Endodermal cell (in vitro differentiated cells): Measurements from ENCODE around the gene UNC5B. TPM values are rescaled to one million over a fixed set of nuclear protein-coding genes. Genes with fewer than 3 reads are reported as not detected.
A peak's percentile ranks its signal among the peaks of the same experiment; 100 is the strongest.

Source experiments
- DNase-seq: peaks from one replicate; pipeline ENCODE4 v3.0.0-alpha.2; 2017
- H3K27ac ChIP-seq: 2 replicates; pipeline ENCODE4 v1.5.1; 2013; ENCODE audit warnings: mild to moderate bottlenecking, low read depth, low read length, moderate library complexity
- H3K27me3 ChIP-seq: 2 replicates; pipeline ENCODE4 v1.6.1; 2013; ENCODE audit warnings: mild to moderate bottlenecking, low read length, moderate library complexity; ENCODE audit not compliant: insufficient read depth, control insufficient read depth, poor library complexity, severe bottlenecking
- H3K36me3 ChIP-seq: 2 replicates; pipeline ENCODE4 v1.7.0; 2013; ENCODE audit warnings: mild to moderate bottlenecking, low read length, moderate library complexity; ENCODE audit not compliant: control insufficient read depth, insufficient read depth
- H3K4me1 ChIP-seq: one replicate; pipeline ENCODE4 v1.7.0; 2013; ENCODE audit warnings: low read length; ENCODE audit not compliant: control insufficient read depth, insufficient read depth
- H3K4me3 ChIP-seq: 2 replicates; pipeline ENCODE4 v1.5.1; 2013; ENCODE audit warnings: mild to moderate bottlenecking, low read length, moderate library complexity
- H3K9ac ChIP-seq: 2 replicates; pipeline ENCODE4 v1.6.1; 2013; ENCODE audit warnings: mild to moderate bottlenecking, low read length, moderate library complexity; ENCODE audit not compliant: poor library complexity, severe bottlenecking; ENCODE audit errors: extremely low read depth
- H3K9me3 ChIP-seq: 2 replicates; pipeline ENCODE4 v1.6.1; 2013; ENCODE audit warnings: mild to moderate bottlenecking, low read length, moderate library complexity; ENCODE audit not compliant: control insufficient read depth
- H3K27ac Mint-ChIP-seq: 2 replicates; pipeline ENCODE4 v1.8.0; 2020; ENCODE audit warnings: mixed read lengths
- H3K27me3 Mint-ChIP-seq: 2 replicates; pipeline ENCODE4 v1.8.0; 2021; ENCODE audit warnings: mild to moderate bottlenecking, mixed read lengths; ENCODE audit not compliant: insufficient read depth
- H3K36me3 Mint-ChIP-seq: 2 replicates; pipeline ENCODE4 v1.8.0; 2020; ENCODE audit warnings: low read depth, mixed read lengths
- H3K4me1 Mint-ChIP-seq: 2 replicates; pipeline ENCODE4 v1.8.0; 2020; ENCODE audit warnings: mixed read lengths
- H3K4me3 Mint-ChIP-seq: 2 replicates; pipeline ENCODE4 v1.8.0; 2020; ENCODE audit warnings: mild to moderate bottlenecking, moderate library complexity, mixed read lengths
- H3K9me3 Mint-ChIP-seq: 2 replicates; pipeline ENCODE4 v1.8.0; 2020; ENCODE audit warnings: mild to moderate bottlenecking, mixed read lengths
- WGBS, 2 experiments: methylation state at CpG; one replicate each; pipeline versions ENCODE4 v1.1.5 to v1.1.7; 2013; ENCODE audit warnings: missing lambda C conversion rate in 2 of 2, mixed read lengths in 1 of 2; ENCODE audit not compliant: insufficient coverage in 1 of 2, insufficient read length in 1 of 2; 5-methylcytosine and 5-hydroxymethylcytosine counted together
- total RNA-seq, 2 donors: library from RNA; stranded (reverse); fragmentation: NEBNext Ultra II Directional in 1 of 2; extraction: Animal tissue kit (Norgen Biotek cat#: 25700) in 1 of 2; gene quantifications; 2 replicates in 1 of 2; 3 replicates in 1 of 2; pipeline ENCODE4 v1.2.1, GENCODE V29; 2021
- TF ChIP-seq, protein P1 (sequence below): fragments of 200-600 bp; sonication (generic); conservative IDR thresholded peaks from 2 replicates; pipeline ENCODE4 v1.5.0; 2021; ENCODE audit warnings: antibody characterized with exemption, mild to moderate bottlenecking

The UNC5B gene
- total RNA-seq, 2 donors from 2014 or later, result 9.7 to 14.5 TPM

DNA sequence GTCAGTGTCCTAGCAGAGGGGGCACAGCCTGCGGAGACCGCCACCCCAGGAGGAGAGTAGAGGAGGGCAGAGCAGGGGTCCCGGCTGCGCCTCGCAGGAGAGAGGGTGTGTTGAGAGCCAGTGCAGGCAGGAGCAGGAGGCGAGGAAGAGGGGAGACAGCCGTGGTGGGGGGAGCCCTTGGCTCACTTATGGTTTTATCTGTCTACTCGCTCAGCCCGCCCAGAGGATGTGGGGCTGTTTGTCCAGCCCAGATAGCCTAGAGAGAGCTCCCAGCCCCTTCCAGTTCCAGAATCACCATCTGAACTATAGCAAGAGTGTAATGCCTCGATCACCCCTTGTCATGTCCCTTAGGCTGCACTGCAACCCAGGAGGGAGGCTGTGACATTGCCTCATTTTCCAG, 133.3 kb downstream of the UNC5B start:
- Histone ChIP-seq H3K9ac (no peak overlapping the region), H3K27me3 (no peaks in the 10 kb centered on the region), H3K4me3 (no peak overlapping the region), H3K27ac (peak overlapping the region; percentile 66), H3K36me3 (no peaks in the 10 kb centered on the region), H3K9me3 (no peaks in the 10 kb centered on the region), H3K4me1 (no peaks in the 10 kb centered on the region)
- peaks cover 11% of the 10 kb centered on the region for H3K36me3 Mint-ChIP-seq
- no peak overlapping the region for H3K4me3 Mint-ChIP-seq
- H3K9me3 Mint-ChIP-seq, result no peaks in the 10 kb centered on the region
- H3K4me1 Mint-ChIP-seq, result peaks cover 17% of the 10 kb centered on the region
- H3K27me3 Mint-ChIP-seq, result no peaks in the 10 kb centered on the region
- peak overlapping the region; percentile 70 for H3K27ac Mint-ChIP-seq
- TF ChIP-seq, protein P1, sequence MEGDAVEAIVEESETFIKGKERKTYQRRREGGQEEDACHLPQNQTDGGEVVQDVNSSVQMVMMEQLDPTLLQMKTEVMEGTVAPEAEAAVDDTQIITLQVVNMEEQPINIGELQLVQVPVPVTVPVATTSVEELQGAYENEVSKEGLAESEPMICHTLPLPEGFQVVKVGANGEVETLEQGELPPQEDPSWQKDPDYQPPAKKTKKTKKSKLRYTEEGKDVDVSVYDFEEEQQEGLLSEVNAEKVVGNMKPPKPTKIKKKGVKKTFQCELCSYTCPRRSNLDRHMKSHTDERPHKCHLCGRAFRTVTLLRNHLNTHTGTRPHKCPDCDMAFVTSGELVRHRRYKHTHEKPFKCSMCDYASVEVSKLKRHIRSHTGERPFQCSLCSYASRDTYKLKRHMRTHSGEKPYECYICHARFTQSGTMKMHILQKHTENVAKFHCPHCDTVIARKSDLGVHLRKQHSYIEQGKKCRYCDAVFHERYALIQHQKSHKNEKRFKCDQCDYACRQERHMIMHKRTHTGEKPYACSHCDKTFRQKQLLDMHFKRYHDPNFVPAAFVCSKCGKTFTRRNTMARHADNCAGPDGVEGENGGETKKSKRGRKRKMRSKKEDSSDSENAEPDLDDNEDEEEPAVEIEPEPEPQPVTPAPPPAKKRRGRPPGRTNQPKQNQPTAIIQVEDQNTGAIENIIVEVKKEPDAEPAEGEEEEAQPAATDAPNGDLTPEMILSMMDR, result no peak
- WGBS, 2 experiments, result 84 to 93% methylated on average over 5 to 10 of the region's 10 CpGs
- DNase-seq, result no peak

GRCh38 chr10:71346731-71347130, 134.4 kb downstream of the UNC5B start:
- TF ChIP-seq, protein P1, result no peak
- Mint-ChIP-seq H3K4me3 (no peak overlapping the region), H3K9me3 (no peaks in the 10 kb centered on the region), H3K36me3 (peaks cover 15% of the 10 kb centered on the region), H3K27me3 (no peaks in the 10 kb centered on the region), H3K27ac (no peak overlapping the region), H3K4me1 (peaks cover 17% of the 10 kb centered on the region)
- Histone ChIP-seq H3K9me3 (no peaks in the 10 kb centered on the region), H3K9ac (no peak overlapping the region), H3K27me3 (no peaks in the 10 kb centered on the region), H3K27ac (no peak overlapping the region), H3K4me1 (no peaks in the 10 kb centered on the region), H3K36me3 (no peaks in the 10 kb centered on the region), H3K4me3 (no peak overlapping the region)
- WGBS, 2 experiments, result 91% methylated on average over 3 of the region's 3 CpGs; no CpG with 5 or more reads in 1 of the 2 experiments
- DNase-seq, result no peak

- Mint-ChIP-seq H3K4me1 (peaks cover 17% of the 10 kb centered on the region), H3K27ac (peak overlapping the region; percentile 18), H3K27me3 (no peaks in the 10 kb centered on the region), H3K9me3 (no peaks in the 10 kb centered on the region), H3K36me3 (peaks cover 23% of the 10 kb centered on the region), H3K4me3 (no peak overlapping the region)
- no peak for DNase-seq
- Histone ChIP-seq H3K27ac (no peak overlapping the region), H3K9ac (no peak overlapping the region), H3K27me3 (no peaks in the 10 kb centered on the region), H3K4me3 (no peak overlapping the region), H3K9me3 (no peaks in the 10 kb centered on the region), H3K4me1 (no peaks in the 10 kb centered on the region), H3K36me3 (no peaks in the 10 kb centered on the region)
- WGBS, 2 experiments, result 88 to 94% methylated on average over 9 to 14 of the region's 14 CpGs
- TF ChIP-seq, protein P1, result no peak
Observed at GRCh38 chr10:71347587-71348395, 135.4 kb downstream of the UNC5B start.
